ENCODE results near the gene PKNOX1. TPM values are rescaled to one million over a fixed set of nuclear protein-coding genes. Genes with fewer than 3 reads are reported as not detected.

Gene PKNOX1
- total and polyA plus RNA-seq, 2 experiments from 2014 or later: 29.9 to 76.7 TPM

- ATAC-seq: no peak
- H3K4me2 ChIP-seq: no peak overlapping the region
- Mint-ChIP-seq H3K4me1 (peaks cover 25% of the 10 kb centered on the region), H3K4me3 (no peak overlapping the region), H3K27me3 (ENCODE audit: insufficient read depth, low read depth, poor library complexity) (peaks cover 23% of the 10 kb centered on the region), H3K9me3 (no peaks in the 10 kb centered on the region), H3K36me3 (ENCODE audit: low read depth) (no peaks in the 10 kb centered on the region; the same call in 2 of the 3 replicates), H3K27ac (no peak overlapping the region)
- no peaks in the 10 kb centered on the region for H4K20me1 ChIP-seq (replicated peaks; ENCODE audit: insufficient read depth)
- H3K79me2 ChIP-seq (replicated peaks; ENCODE audit: insufficient read depth): no peaks in the 10 kb centered on the region
- H3K27me3 ChIP-seq (ENCODE audit: insufficient read depth): no peaks in the 10 kb centered on the region
- no peaks in the 10 kb centered on the region for H3K36me3 ChIP-seq (ENCODE audit: insufficient read depth)
- peaks cover 3% of the 10 kb centered on the region; the same call in 1 of the 2 replicates for H3K9me2 ChIP-seq (ENCODE audit: insufficient read depth)
- no peak for TF ChIP-seq STAT1 (IDR thresholded peaks at IDR 0.05; ENCODE audit: unreplicated experiment)
- no peak for TF ChIP-seq JUNB (IDR thresholded peaks at IDR 0.05; ENCODE audit: unreplicated experiment)
- TF ChIP-seq ZNF462 (CRISPR knock-in tag; IDR thresholded peaks at IDR 0.05): no peak
- TF ChIP-seq ETS1 (IDR thresholded peaks at IDR 0.05): no peak
- no peak for TF ChIP-seq POLR2AphosphoS5 (IDR thresholded peaks at IDR 0.05; ENCODE audit: low read depth)
- TF ChIP-seq EZH2 (IDR thresholded peaks at IDR 0.05; ENCODE audit: low read depth, unreplicated experiment): no peak
- no peak for TF ChIP-seq CTCF (conservative IDR thresholded peaks at IDR 0.05; ENCODE audit: low read depth in 2 of 2)
- no peak for TF ChIP-seq ZNF114 (CRISPR knock-in tag; IDR thresholded peaks at IDR 0.05)
- TF ChIP-seq REST (IDR thresholded peaks at IDR 0.05; ENCODE audit: unreplicated experiment): no peak
- TF ChIP-seq CREB1 (CRISPR knock-in tag; IDR thresholded peaks at IDR 0.05; ENCODE audit: low read depth): no peak
- TF ChIP-seq NANOG (IDR thresholded peaks at IDR 0.05; ENCODE audit: borderline replicate concordance): no peak
- TF ChIP-seq ZNF331 (CRISPR knock-in tag; IDR thresholded peaks at IDR 0.05; ENCODE audit: low read depth): no peak
- no peak for TF ChIP-seq EZH2phosphoT487 (IDR thresholded peaks at IDR 0.05; ENCODE audit: unreplicated experiment)
- H3K4me1 ChIP-seq (ENCODE audit: insufficient read depth): peaks cover 21% of the 10 kb centered on the region
- DNase-seq (ENCODE audit: low spot score): no peak
- H3K27ac ChIP-seq (ENCODE audit: low read depth): no peak overlapping the region
- H3F3A ChIP-seq (replicated peaks; ENCODE audit: low read depth): no peaks in the 10 kb centered on the region
- H2AFZ ChIP-seq: peak overlapping the region; percentile 66; the same call in 1 of the 2 replicates
- no peak overlapping the region for H3K4me3 ChIP-seq
These were observed 5.2 kb upstream of the PKNOX1 start for GRCh38 chr21:42969193-42969600.

All from GM23338 (cell line).